ENCODE results near the gene OR6C2.

- TF ChIP-seq YY1 (IDR thresholded peaks at IDR 0.05; ENCODE audit: insufficient read depth, insufficient read length), result no peak
- no peak for TF ChIP-seq SUZ12 (IDR thresholded peaks at IDR 0.05; ENCODE audit: extremely low read depth, insufficient read depth, insufficient read length)
- no peak for TF ChIP-seq ZNF274 (IDR thresholded peaks at IDR 0.05; ENCODE audit: low read depth, low read length)
Measured at GRCh38 chr12:55407866-55408265, 36.0 kb upstream of the OR6C2 start.

All from NT2/D1 (cell line).